HepG2 (cell line): ENCODE data around the gene KLKB1. TPM values are rescaled to one million over a fixed set of nuclear protein-coding genes. Genes with fewer than 3 reads are reported as not detected.

Source experiments
- BHLHE40 ChIP-seq: IDR thresholded peaks from 2 replicates; pipeline ENCODE4 v1.6.1; 2011; ENCODE audit warnings: low read length, improper control_type of control experiment
- CEBPB ChIP-seq: IDR thresholded peaks from 2 replicates; pipeline ENCODE4 v1.6.1; 2011; ENCODE audit warnings: low read depth, low read length, improper control_type of control experiment, borderline replicate concordance
- SMAD1 ChIP-seq: sonication (generic); formaldehyde crosslinking; IDR thresholded peaks from 2 replicates; pipeline ENCODE4 v1.4.0; 2020; ENCODE audit warnings: missing genetic modification reagents, low read depth, mild to moderate bottlenecking, borderline replicate concordance
- SOX6 ChIP-seq, 2 experiments: fragments of 450-650 bp in 1 of 2; sonication (generic) in 1 of 2; formaldehyde crosslinking in 1 of 2; IDR thresholded peaks; 2 replicates each; pipeline versions ENCODE4 v1.4.0 to v1.6.1; 2017 to 2020; ENCODE audit warnings: antibody characterized with exemption in 1 of 2, mild to moderate bottlenecking in 1 of 2, missing genetic modification reagents in 1 of 2
- SRF ChIP-seq: IDR thresholded peaks from 2 replicates; pipeline ENCODE4 v1.6.1; 2011; ENCODE audit warnings: mild to moderate bottlenecking, low read depth, low read length, moderate library complexity
- TOPORS ChIP-seq: sonication (generic); formaldehyde crosslinking; IDR thresholded peaks from 2 replicates; pipeline ENCODE4 v1.8.0; 2023; ENCODE audit warnings: mild to moderate bottlenecking, missing genetic modification reagents
- ZMYM2 ChIP-seq: sonication (generic); formaldehyde crosslinking; IDR thresholded peaks from 2 replicates; pipeline ENCODE4 v1.8.0; 2022; ENCODE audit warnings: mild to moderate bottlenecking, missing genetic modification reagents
- ZNF292 ChIP-seq: sonication (generic); formaldehyde crosslinking; IDR thresholded peaks from 2 replicates; pipeline ENCODE4 v1.8.1; 2022; ENCODE audit warnings: mild to moderate bottlenecking, low read depth, missing genetic modification reagents, borderline replicate concordance
- ZNF383 ChIP-seq: sonication (generic); formaldehyde crosslinking; IDR thresholded peaks from 2 replicates; pipeline ENCODE4 v1.4.0; 2020; ENCODE audit warnings: missing genetic modification reagents, mild to moderate bottlenecking, borderline replicate concordance
- ZNF768 ChIP-seq: sonication (generic); formaldehyde crosslinking; IDR thresholded peaks from 2 replicates; pipeline ENCODE4 v1.4.0; 2020; ENCODE audit warnings: missing genetic modification reagents
- polyA plus RNA-seq, 8 experiments: library from polyadenylated mRNA; depleted of rRNA in 3 of 8; stranded (reverse) in 7 of 8; unstranded in 1 of 8; fragments of >200 nt; fragmentation: Illumina TruSeq in 4 of 8; extraction: Trizol in 4 of 8; gene quantifications; 2 replicates each; pipeline versions ENCODE4 v1.2.1 to v1.2.3, GENCODE V29; 2011 to 2016; ENCODE audit warnings: low read depth in 4 of 8, missing spikeins in 1 of 8, mixed read lengths in 1 of 8; ENCODE audit not compliant: insufficient read depth in 1 of 8
- total RNA-seq, 5 experiments: library from RNA; depleted of rRNA; stranded (reverse); fragments of >200 nt; fragmentation: Illumina TruSeq; extraction: Trizol; gene quantifications; 2 replicates each; pipeline ENCODE4 v1.2.3, GENCODE V29; 2016; ENCODE audit warnings: low read depth in 1 of 5
- TF ChIP-seq, protein P1 (sequence below): sonication (generic); formaldehyde crosslinking; IDR thresholded peaks from 2 replicates; pipeline ENCODE4 v1.8.0; 2022; ENCODE audit warnings: missing genetic modification reagents, mild to moderate bottlenecking, inconsistent platforms, borderline replicate concordance
- TF ChIP-seq, protein P2 (sequence below): sonication (generic); formaldehyde crosslinking; IDR thresholded peaks from 2 replicates; pipeline ENCODE4 v1.4.0; 2020; ENCODE audit warnings: missing genetic modification reagents
- TF ChIP-seq, protein P3 (sequence below): sonication (generic); formaldehyde crosslinking; IDR thresholded peaks from 2 replicates; pipeline ENCODE4 v1.8.1; 2022; ENCODE audit warnings: low read depth, mild to moderate bottlenecking, missing genetic modification reagents
- TF ChIP-seq, protein P4 (sequence below): sonication (generic); formaldehyde crosslinking; IDR thresholded peaks from 2 replicates; pipeline ENCODE4 v1.5.0; 2020; ENCODE audit warnings: mild to moderate bottlenecking, missing genetic modification reagents
- TF ChIP-seq, protein P5 (sequence below): fragments of 450-650 bp; IDR thresholded peaks from 2 replicates; pipeline ENCODE4 v1.6.1; 2017; ENCODE audit warnings: mild to moderate bottlenecking

The KLKB1 gene
- total and polyA plus RNA-seq, 2 of the 13 experiments (the other 11 are each of a cell fraction or from before 2014, with no cell fraction given), result 0.26 to 0.49 TPM

DNA sequence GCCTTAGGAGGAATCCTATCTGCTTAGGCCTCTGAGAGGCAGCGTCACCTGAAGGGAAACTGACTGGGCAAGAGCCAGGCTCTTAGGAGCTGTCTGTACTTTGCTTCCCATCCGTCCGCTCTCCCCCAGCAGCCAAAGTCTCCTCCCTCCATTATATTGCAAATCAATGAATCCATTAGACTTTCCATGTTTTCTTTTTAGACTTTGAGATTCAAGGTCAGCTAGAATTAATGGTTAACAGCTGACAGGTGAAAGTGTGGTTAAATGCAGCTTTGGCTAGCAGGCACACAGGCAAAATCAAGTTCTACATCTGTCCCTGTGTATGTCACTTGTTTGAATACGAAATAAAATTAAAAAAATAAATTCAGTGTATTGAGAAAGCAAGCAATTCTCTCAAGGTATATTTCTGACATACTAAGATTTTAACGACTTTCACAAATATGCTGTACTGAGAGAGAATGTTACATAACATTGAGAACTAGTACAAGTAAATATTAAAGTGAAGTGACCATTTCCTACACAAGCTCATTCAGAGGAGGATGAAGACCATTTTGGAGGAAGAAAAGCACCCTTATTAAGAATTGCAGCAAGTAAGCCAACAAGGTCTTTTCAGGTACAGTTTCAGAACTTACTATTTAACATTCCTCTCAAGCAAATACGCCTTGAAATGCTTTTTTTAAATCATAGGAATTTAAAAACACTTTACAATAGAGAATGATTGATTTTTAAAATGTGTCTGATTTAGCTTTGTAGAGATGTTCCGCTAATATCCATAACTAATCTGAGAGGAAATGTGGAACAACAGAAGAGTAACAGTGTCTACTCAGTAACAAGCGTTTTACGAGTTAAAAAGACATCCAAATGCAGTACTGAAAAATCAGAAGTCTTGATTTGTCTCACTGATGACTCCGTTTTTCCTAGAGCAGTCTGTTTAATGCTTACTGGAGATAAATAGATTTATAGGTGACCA is 38.7 kb downstream of the KLKB1 start, which contains the start of gene F11 (continued):
- TF ChIP-seq, protein P1, sequence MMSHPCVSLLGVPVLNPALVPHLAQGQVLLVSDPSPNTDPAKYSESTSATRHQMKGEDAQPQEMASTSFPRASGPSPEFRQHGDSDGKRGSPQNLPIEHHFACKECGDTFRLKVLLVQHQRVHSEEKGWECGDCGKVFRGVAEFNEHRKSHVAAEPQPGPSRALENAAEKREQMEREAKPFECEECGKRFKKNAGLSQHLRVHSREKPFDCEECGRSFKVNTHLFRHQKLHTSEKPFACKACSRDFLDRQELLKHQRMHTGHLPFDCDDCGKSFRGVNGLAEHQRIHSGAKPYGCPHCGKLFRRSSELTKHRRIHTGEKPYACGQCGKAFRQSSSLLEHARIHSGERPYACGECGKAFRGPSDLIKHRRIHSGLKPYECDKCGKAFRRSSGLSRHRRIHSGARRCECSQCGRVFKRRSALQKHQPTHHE (CRISPR knock-in tag), result no peak; the same call in 1 of the 2 replicates
- TF ChIP-seq, protein P2, sequence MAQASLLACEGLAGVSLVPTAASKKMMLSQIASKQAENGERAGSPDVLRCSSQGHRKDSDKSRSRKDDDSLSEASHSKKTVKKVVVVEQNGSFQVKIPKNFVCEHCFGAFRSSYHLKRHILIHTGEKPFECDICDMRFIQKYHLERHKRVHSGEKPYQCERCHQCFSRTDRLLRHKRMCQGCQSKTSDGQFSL (CRISPR knock-in tag), result no peak
- TF ChIP-seq BHLHE40, result no peak
- TF ChIP-seq, protein P3, sequence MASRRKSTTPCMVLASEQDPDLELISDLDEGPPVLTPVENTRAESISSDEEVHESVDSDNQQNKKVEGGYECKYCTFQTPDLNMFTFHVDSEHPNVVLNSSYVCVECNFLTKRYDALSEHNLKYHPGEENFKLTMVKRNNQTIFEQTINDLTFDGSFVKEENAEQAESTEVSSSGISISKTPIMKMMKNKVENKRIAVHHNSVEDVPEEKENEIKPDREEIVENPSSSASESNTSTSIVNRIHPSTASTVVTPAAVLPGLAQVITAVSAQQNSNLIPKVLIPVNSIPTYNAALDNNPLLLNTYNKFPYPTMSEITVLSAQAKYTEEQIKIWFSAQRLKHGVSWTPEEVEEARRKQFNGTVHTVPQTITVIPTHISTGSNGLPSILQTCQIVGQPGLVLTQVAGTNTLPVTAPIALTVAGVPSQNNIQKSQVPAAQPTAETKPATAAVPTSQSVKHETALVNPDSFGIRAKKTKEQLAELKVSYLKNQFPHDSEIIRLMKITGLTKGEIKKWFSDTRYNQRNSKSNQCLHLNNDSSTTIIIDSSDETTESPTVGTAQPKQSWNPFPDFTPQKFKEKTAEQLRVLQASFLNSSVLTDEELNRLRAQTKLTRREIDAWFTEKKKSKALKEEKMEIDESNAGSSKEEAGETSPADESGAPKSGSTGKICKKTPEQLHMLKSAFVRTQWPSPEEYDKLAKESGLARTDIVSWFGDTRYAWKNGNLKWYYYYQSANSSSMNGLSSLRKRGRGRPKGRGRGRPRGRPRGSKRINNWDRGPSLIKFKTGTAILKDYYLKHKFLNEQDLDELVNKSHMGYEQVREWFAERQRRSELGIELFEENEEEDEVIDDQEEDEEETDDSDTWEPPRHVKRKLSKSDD (CRISPR knock-in tag), result no peak; the same call in 1 of the 2 replicates
- no peak for TF ChIP-seq SMAD1
- TF ChIP-seq ZMYM2 (CRISPR knock-in tag), result no peak
- TF ChIP-seq, protein P4, sequence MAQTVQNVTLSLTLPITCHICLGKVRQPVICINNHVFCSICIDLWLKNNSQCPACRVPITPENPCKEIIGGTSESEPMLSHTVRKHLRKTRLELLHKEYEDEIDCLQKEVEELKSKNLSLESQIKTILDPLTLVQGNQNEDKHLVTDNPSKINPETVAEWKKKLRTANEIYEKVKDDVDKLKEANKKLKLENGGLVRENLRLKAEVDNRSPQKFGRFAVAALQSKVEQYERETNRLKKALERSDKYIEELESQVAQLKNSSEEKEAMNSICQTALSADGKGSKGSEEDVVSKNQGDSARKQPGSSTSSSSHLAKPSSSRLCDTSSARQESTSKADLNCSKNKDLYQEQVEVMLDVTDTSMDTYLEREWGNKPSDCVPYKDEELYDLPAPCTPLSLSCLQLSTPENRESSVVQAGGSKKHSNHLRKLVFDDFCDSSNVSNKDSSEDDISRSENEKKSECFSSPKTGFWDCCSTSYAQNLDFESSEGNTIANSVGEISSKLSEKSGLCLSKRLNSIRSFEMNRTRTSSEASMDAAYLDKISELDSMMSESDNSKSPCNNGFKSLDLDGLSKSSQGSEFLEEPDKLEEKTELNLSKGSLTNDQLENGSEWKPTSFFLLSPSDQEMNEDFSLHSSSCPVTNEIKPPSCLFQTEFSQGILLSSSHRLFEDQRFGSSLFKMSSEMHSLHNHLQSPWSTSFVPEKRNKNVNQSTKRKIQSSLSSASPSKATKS (CRISPR knock-in tag), result no peak
- TF ChIP-seq TOPORS (CRISPR knock-in tag), result no peak; the same call in 1 of the 2 replicates
- TF ChIP-seq, protein P5, sequence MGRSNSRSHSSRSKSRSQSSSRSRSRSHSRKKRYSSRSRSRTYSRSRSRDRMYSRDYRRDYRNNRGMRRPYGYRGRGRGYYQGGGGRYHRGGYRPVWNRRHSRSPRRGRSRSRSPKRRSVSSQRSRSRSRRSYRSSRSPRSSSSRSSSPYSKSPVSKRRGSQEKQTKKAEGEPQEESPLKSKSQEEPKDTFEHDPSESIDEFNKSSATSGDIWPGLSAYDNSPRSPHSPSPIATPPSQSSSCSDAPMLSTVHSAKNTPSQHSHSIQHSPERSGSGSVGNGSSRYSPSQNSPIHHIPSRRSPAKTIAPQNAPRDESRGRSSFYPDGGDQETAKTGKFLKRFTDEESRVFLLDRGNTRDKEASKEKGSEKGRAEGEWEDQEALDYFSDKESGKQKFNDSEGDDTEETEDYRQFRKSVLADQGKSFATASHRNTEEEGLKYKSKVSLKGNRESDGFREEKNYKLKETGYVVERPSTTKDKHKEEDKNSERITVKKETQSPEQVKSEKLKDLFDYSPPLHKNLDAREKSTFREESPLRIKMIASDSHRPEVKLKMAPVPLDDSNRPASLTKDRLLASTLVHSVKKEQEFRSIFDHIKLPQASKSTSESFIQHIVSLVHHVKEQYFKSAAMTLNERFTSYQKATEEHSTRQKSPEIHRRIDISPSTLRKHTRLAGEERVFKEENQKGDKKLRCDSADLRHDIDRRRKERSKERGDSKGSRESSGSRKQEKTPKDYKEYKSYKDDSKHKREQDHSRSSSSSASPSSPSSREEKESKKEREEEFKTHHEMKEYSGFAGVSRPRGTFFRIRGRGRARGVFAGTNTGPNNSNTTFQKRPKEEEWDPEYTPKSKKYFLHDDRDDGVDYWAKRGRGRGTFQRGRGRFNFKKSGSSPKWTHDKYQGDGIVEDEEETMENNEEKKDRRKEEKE, result no peak
- TF ChIP-seq SOX6 (IDR thresholded peaks at IDR 0.05), result no peak
- TF ChIP-seq SOX6 (CRISPR knock-in tag; IDR thresholded peaks at IDR 0.05), result peak; percentile 99
- TF ChIP-seq ZNF768, result no peak
- TF ChIP-seq CEBPB, result no peak
- TF ChIP-seq ZNF292 (CRISPR knock-in tag), result no peak
- TF ChIP-seq ZNF383 (CRISPR knock-in tag), result no peak
- no peak for TF ChIP-seq SRF
